HepG2 (cell line): ENCODE measurements around the gene CARHSP1. TPM values are rescaled to one million over a fixed set of nuclear protein-coding genes. Genes with fewer than 3 reads are reported as not detected.

Experiments
- DNMT1 ChIP-seq: sonication (generic); formaldehyde crosslinking; IDR thresholded peaks from 2 replicates; pipeline ENCODE4 v1.5.1; 2020; ENCODE audit warnings: mild to moderate bottlenecking, missing genetic modification reagents
- FLYWCH1 ChIP-seq: sonication (generic); formaldehyde crosslinking; IDR thresholded peaks from 2 replicates; pipeline ENCODE4 v1.8.1; 2023; ENCODE audit warnings: mild to moderate bottlenecking, missing genetic modification reagents
- HNF4G ChIP-seq, 2 experiments: sonication (generic) in 1 of 2; formaldehyde crosslinking in 1 of 2; IDR thresholded peaks; 2 replicates each; pipeline versions ENCODE4 v1.4.0 to v1.6.1; 2011 to 2020; ENCODE audit warnings: borderline replicate concordance in 2 of 2, low read depth in 2 of 2, mild to moderate bottlenecking in 2 of 2, low read length in 1 of 2, missing genetic modification reagents in 1 of 2, moderate library complexity in 1 of 2
- KMT2A ChIP-seq: sonication (generic); formaldehyde crosslinking; IDR thresholded peaks from 2 replicates; pipeline ENCODE4 v1.4.0; 2020; ENCODE audit warnings: missing genetic modification reagents
- NCOR1 ChIP-seq: fragments of 200-600 bp; sonication (generic); IDR thresholded peaks from 2 replicates; pipeline ENCODE4 v1.7.0; 2017; ENCODE audit warnings: antibody characterized with exemption, low read length, borderline replicate concordance
- PHF5A ChIP-seq: IDR thresholded peaks from one replicate; pipeline ENCODE4 v1.6.1; 2018; ENCODE audit warnings: low read depth, missing genetic modification reagents; ENCODE audit not compliant: unreplicated experiment
- PHF8 ChIP-seq: sonication (generic); formaldehyde crosslinking; IDR thresholded peaks from 2 replicates; pipeline ENCODE4 v1.5.0; 2020; ENCODE audit warnings: missing genetic modification reagents
- RAD21 ChIP-seq: fragments of 450-650 bp; formaldehyde crosslinking; IDR thresholded peaks from 2 replicates; pipeline ENCODE4 v1.5.0; 2020; ENCODE audit warnings: mild to moderate bottlenecking
- RBM22 ChIP-seq: fragments of 200-400 bp; formaldehyde crosslinking; optimal IDR thresholded peaks from 2 replicates; pipeline ENCODE3; 2017; ENCODE audit warnings: mild to moderate bottlenecking, low read length, moderate library complexity
- RXRA ChIP-seq: sonication (generic); formaldehyde crosslinking; IDR thresholded peaks from 2 replicates; pipeline ENCODE4 v1.5.1; 2020; ENCODE audit warnings: missing genetic modification reagents
- SSRP1 ChIP-seq: IDR thresholded peaks from 2 replicates; pipeline ENCODE4 v1.6.1; 2016; ENCODE audit warnings: control low read depth
- XBP1 ChIP-seq: sonication (generic); formaldehyde crosslinking; IDR thresholded peaks from 2 replicates; pipeline ENCODE4 v1.5.0; 2020; ENCODE audit warnings: missing genetic modification reagents
- XRCC5 ChIP-seq: fragments of 200-400 bp; formaldehyde crosslinking; optimal IDR thresholded peaks from 2 replicates; pipeline ENCODE3; 2017; ENCODE audit warnings: mild to moderate bottlenecking, low read length
- ZC3H4 ChIP-seq: sonication (generic); formaldehyde crosslinking; IDR thresholded peaks from 2 replicates; pipeline ENCODE4 v1.4.0; 2020; ENCODE audit warnings: missing genetic modification reagents, borderline replicate concordance
- ZKSCAN8 ChIP-seq: IDR thresholded peaks from 2 replicates; pipeline ENCODE4 v1.6.1; 2016; ENCODE audit warnings: borderline replicate concordance, missing genetic modification reagents, missing compliant biosample characterization
- ZNF891 ChIP-seq: sonication (generic); formaldehyde crosslinking; IDR thresholded peaks from 2 replicates; pipeline ENCODE4 v1.5.0; 2020; ENCODE audit warnings: mild to moderate bottlenecking, missing genetic modification reagents
- polyA plus RNA-seq, 8 experiments: library from polyadenylated mRNA; depleted of rRNA in 3 of 8; stranded (reverse) in 7 of 8; unstranded in 1 of 8; fragments of >200 nt; fragmentation: Illumina TruSeq in 4 of 8; extraction: Trizol in 4 of 8; gene quantifications; 2 replicates each; pipeline versions ENCODE4 v1.2.1 to v1.2.3, GENCODE V29; 2011 to 2016; ENCODE audit warnings: low read depth in 4 of 8, missing spikeins in 1 of 8, mixed read lengths in 1 of 8; ENCODE audit not compliant: insufficient read depth in 1 of 8
- total RNA-seq, 5 experiments: library from RNA; depleted of rRNA; stranded (reverse); fragments of >200 nt; fragmentation: Illumina TruSeq; extraction: Trizol; gene quantifications; 2 replicates each; pipeline ENCODE4 v1.2.3, GENCODE V29; 2016; ENCODE audit warnings: low read depth in 1 of 5
- TF ChIP-seq, protein P1 (sequence below): sonication (generic); formaldehyde crosslinking; IDR thresholded peaks from 2 replicates; pipeline ENCODE4 v1.4.0; 2020; ENCODE audit warnings: missing genetic modification reagents
- TF ChIP-seq, protein P2 (sequence below): sonication (generic); formaldehyde crosslinking; IDR thresholded peaks from 2 replicates; pipeline ENCODE4 v1.5.0; 2020; ENCODE audit warnings: mild to moderate bottlenecking, missing genetic modification reagents, moderate library complexity
- TF ChIP-seq, protein P3 (sequence below): IDR thresholded peaks from 2 replicates; pipeline ENCODE4 v1.6.1; 2016; ENCODE audit warnings: low read depth
- TF ChIP-seq, protein P4 (sequence below), 2 experiments: fragments of 450-650 bp in 1 of 2; sonication (generic) in 1 of 2; formaldehyde crosslinking; IDR thresholded peaks; 2 replicates each; pipeline versions ENCODE4 v1.5.0 to v1.8.0; 2020 to 2022; ENCODE audit warnings: mild to moderate bottlenecking in 1 of 2, missing genetic modification reagents in 1 of 2

The CARHSP1 gene
- total and polyA plus RNA-seq, 2 of the 13 experiments (the other 11 are each of a cell fraction or from before 2014, with no cell fraction given): 173 to 345 TPM

DNA sequence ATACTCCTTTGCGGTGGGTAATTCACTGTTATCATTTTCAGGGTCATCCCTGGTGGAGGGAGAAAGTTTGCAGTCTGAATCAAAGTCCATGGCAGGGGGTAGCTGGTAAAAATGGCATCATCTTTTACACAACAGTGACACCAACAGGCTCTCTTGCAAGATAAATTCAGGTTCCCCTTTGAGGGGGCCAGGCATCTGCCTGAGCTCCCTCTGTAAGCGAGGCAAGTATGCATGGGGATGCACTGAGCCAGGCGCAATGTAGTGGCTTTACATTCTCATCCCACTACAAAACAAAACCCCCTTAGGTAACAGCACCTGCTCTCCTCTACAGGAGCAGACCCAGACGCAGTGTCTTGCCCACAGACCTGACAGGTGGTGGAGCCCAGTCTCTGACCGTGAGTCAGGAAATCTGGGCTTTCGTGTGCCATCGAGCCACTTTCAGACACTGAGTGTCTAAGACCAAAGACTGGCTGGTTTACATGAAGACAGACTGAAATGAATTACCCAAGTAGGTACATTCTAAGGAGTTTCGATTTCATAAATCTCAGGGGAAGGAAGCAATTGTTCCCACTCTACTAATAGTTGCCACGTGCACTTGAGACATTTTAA is 31.0 kb upstream of the CARHSP1 start (continued):
- TF ChIP-seq ZNF891 (CRISPR knock-in tag) (peak; percentile 54; the same call in 1 of the 2 replicates), RAD21 (CRISPR knock-in tag) (0 out of 2 replicates have a peak, but pooled peaks have one; percentile 21), PHF5A (CRISPR knock-in tag) (no peak), FLYWCH1 (no peak), NCOR1 (peak; percentile 25; the same call in 1 of the 2 replicates), XBP1 (CRISPR knock-in tag) (no peak), RXRA (CRISPR knock-in tag) (0 out of 2 replicates have a peak, but pooled peaks have one; percentile 20), XRCC5 (peak; percentile 43), DNMT1 (no peak), ZC3H4 (CRISPR knock-in tag) (no peak), RBM22 (peak; percentile 92), SSRP1 (0 out of 2 replicates have a peak, but pooled peaks have one; percentile 44), ZKSCAN8 (CRISPR knock-in tag) (no peak), PHF8 (no peak), KMT2A (CRISPR knock-in tag) (no peak), HNF4G (IDR thresholded peaks at IDR 0.05; ENCODE audit: borderline replicate concordance, low read depth, low read length) (peak; percentile 36; the same call in 1 of the 2 replicates), HNF4G (CRISPR knock-in tag; IDR thresholded peaks at IDR 0.05; ENCODE audit: borderline replicate concordance, low read depth) (no peak)
- TF ChIP-seq, protein P1, sequence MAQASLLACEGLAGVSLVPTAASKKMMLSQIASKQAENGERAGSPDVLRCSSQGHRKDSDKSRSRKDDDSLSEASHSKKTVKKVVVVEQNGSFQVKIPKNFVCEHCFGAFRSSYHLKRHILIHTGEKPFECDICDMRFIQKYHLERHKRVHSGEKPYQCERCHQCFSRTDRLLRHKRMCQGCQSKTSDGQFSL (CRISPR knock-in tag): no peak
- TF ChIP-seq, protein P2, sequence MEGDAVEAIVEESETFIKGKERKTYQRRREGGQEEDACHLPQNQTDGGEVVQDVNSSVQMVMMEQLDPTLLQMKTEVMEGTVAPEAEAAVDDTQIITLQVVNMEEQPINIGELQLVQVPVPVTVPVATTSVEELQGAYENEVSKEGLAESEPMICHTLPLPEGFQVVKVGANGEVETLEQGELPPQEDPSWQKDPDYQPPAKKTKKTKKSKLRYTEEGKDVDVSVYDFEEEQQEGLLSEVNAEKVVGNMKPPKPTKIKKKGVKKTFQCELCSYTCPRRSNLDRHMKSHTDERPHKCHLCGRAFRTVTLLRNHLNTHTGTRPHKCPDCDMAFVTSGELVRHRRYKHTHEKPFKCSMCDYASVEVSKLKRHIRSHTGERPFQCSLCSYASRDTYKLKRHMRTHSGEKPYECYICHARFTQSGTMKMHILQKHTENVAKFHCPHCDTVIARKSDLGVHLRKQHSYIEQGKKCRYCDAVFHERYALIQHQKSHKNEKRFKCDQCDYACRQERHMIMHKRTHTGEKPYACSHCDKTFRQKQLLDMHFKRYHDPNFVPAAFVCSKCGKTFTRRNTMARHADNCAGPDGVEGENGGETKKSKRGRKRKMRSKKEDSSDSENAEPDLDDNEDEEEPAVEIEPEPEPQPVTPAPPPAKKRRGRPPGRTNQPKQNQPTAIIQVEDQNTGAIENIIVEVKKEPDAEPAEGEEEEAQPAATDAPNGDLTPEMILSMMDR: peak; percentile 61
- TF ChIP-seq, protein P3, sequence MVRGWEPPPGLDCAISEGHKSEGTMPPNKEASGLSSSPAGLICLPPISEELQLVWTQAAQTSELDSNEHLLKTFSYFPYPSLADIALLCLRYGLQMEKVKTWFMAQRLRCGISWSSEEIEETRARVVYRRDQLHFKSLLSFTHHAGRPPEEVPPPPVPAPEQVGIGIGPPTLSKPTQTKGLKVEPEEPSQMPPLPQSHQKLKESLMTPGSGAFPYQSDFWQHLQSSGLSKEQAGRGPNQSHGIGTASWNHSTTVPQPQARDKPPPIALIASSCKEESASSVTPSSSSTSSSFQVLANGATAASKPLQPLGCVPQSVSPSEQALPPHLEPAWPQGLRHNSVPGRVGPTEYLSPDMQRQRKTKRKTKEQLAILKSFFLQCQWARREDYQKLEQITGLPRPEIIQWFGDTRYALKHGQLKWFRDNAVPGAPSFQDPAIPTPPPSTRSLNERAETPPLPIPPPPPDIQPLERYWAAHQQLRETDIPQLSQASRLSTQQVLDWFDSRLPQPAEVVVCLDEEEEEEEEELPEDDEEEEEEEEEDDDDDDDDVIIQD (CRISPR knock-in tag): no peak
- TF ChIP-seq, protein P4, sequence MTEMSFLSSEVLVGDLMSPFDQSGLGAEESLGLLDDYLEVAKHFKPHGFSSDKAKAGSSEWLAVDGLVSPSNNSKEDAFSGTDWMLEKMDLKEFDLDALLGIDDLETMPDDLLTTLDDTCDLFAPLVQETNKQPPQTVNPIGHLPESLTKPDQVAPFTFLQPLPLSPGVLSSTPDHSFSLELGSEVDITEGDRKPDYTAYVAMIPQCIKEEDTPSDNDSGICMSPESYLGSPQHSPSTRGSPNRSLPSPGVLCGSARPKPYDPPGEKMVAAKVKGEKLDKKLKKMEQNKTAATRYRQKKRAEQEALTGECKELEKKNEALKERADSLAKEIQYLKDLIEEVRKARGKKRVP (CRISPR knock-in tag; IDR thresholded peaks at IDR 0.05): 0 out of 4 replicates have a peak, but pooled peaks of 1 of the 2 experiments have one; percentile 7
